Measurements from ENCODE around the gene JAK3. TPM values are rescaled to one million over a fixed set of nuclear protein-coding genes. Genes with fewer than 3 reads are reported as not detected.
"Not testable (repeated sequence)": the region's sequence is repeated elsewhere in the genome, so short reads cannot be mapped to it uniquely, and the experiment has no call there.

The JAK3 gene
- total and polyA plus RNA-seq, 5 experiments from 2014 or later, result 78.7 to 122 (median 120) TPM

DNA sequence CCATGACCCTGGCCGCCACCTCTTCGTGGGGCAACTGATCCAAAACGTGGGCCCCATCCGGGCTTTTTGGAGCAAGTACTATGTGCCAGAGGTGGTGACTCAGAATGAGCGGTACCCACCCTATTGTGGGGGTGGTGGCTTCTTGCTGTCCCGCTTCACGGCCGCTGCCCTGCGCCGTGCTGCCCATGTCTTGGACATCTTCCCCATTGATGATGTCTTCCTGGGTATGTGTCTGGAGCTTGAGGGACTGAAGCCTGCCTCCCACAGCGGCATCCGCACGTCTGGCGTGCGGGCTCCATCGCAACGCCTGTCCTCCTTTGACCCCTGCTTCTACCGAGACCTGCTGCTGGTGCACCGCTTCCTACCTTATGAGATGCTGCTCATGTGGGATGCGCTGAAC, 36.1 kb downstream of the JAK3 start:
- H3K27ac Mint-ChIP-seq, result no peak overlapping the region

DNA sequence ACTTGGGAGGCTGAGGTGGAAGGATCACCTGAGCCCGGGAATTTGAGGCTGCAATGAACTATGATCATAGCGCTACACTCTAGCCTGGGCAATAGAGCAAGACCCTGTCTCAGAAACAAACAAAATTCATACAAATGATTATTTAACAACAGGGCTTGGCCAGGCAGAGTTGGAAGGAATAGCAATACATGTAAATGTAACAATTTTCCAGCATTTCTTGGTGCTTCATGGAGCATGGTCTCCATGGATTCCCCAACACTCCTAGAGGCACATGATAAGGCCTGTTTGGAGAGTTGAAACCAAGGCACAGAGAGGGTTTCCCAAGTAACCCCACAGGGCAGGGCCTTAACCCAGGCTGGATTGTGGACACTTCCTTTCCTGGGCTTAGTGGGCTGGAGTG, 36.7 kb downstream of the JAK3 start:
- peak overlapping the region in 1 of 10 donors; percentile 47 for H3K27ac Mint-ChIP-seq
- H3K4me3 Mint-ChIP-seq, result no peak overlapping the region
- POLR2A ChIA-PET, result no interaction called here
- ATAC-seq (no peak), DNase-seq (no peak)
- H3K9me3 Mint-ChIP-seq, result no peaks in the 10 kb centered on the region
- H3K27me3 Mint-ChIP-seq, result no peaks in the 10 kb centered on the region
- peaks cover 0 to under 1% (median 0%) of the 10 kb centered on the region in 3 donors for H3K36me3 Mint-ChIP-seq
- peaks cover 2 to 25% (median 13%) of the 10 kb centered on the region in 4 donors for H3K4me1 Mint-ChIP-seq

More for the DNA sequence above, 36.1 kb downstream of the JAK3 start:
- H3K4me1 Mint-ChIP-seq, result peaks cover 2 to 19% (median 11%) of the 10 kb centered on the region in 4 donors
- no peaks in the 10 kb centered on the region for H3K27me3 Mint-ChIP-seq
- ATAC-seq, result no peak
- POLR2A ChIA-PET, result no interaction called here
- peaks cover 0 to 5% (median 4%) of the 10 kb centered on the region in 3 donors for H3K36me3 Mint-ChIP-seq
- DNase-seq, result no peak
- H3K4me3 Mint-ChIP-seq, result no peak overlapping the region
- H3K9me3 Mint-ChIP-seq, result no peaks in the 10 kb centered on the region

DNA sequence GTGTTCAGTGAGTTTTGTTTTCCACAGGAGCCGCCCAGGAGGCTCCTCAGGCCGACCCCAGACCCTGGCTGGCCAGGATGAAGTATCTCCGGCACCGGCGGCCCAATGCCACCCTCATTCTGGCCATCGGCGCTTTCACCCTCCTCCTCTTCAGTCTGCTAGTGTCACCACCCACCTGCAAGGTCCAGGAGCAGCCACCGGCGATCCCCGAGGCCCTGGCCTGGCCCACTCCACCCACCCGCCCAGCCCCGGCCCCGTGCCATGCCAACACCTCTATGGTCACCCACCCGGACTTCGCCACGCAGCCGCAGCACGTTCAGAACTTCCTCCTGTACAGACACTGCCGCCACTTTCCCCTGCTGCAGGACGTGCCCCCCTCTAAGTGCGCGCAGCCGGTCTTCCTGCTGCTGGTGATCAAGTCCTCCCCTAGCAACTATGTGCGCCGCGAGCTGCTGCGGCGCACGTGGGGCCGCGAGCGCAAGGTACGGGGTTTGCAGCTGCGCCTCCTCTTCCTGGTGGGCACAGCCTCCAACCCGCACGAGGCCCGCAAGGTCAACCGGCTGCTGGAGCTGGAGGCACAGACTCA, 40.0 kb downstream of the JAK3 start:
- POLR2A ChIA-PET, result interaction anchor here (1.3 kb wide), 1 partner anchor 44 kb away, joined by 3 read pairs; no protein-coding TSS in a partner anchor
- H3K27ac Mint-ChIP-seq, result peak overlapping the region; percentile 25 to 94 (median 60)
- peaks cover 18 to 50% (median 39%) of the 10 kb centered on the region in 4 donors for H3K4me1 Mint-ChIP-seq
- H3K4me3 Mint-ChIP-seq, result peak overlapping the region; percentile 73 to 95 (median 83)
- no peaks in the 10 kb centered on the region for H3K27me3 Mint-ChIP-seq
- DNase-seq (peak in 7 of 10 donors; percentile 20 to 73 (median 32)), ATAC-seq (peak; percentile 86 to 91)
- no peaks in the 10 kb centered on the region for H3K9me3 Mint-ChIP-seq
- no peaks in the 10 kb centered on the region for H3K36me3 Mint-ChIP-seq

DNA sequence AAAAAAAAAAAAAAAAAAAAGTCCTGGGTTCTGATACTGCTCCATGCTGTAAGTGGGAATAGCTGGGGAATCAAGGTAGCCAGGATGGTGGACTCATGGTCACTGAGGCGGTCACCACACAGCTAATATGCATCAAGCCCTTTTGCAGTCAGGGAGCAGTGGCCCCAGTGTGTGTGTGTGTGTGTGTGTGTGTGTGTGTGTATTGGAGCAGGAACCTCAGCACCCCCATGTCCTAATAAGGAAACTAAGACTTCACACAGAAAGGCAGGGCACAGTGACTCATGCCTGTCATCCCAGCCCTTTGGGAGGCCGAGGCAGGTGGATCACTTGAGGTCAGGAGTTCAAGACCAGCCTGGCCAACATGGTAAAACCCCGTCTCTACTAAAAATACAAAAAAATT, 40.8 kb downstream of the JAK3 start:
- Mint-ChIP-seq H3K9me3 (no peaks in the 10 kb centered on the region), H3K36me3 (no peaks in the 10 kb centered on the region), H3K27ac (peak overlapping the region in 1 of 10 donors; percentile 24), H3K4me1 (peaks cover 23 to 56% (median 44%) of the 10 kb centered on the region in 4 donors), H3K27me3 (no peaks in the 10 kb centered on the region), H3K4me3 (peak overlapping the region; percentile 18 to 81 (median 60))
- DNase-seq, result no peak
- POLR2A ChIA-PET, result interaction anchor here (0.6 to 0.8 kb wide), 3 partner anchors 32 to 87 kb away, joined by 3 to 4 read pairs (median 3); no protein-coding TSS in a partner anchor
- no peak for ATAC-seq

DNA sequence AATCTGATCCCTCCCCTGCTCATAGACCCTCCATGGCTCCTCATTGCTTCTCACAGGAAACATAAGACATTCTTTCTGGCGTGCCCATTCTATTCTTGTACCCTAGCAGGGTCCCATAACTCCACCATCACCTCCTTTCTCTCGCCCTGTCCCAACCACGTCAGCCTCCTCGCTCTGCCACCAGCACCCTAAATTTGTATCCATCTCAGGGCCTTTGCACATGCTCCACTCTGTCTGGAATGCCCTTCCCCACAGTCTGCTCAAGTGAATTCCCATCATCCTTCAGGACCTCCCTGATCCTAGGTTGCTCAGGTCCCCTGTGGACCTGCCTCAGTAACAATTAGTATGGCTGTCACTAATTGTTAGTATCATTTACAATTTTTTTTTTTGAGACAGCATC, 42.4 kb downstream of the JAK3 start:
- POLR2A ChIA-PET, result interaction anchor here (0.6 to 3.9 kb wide), 4 partner anchors 40 to 276 kb away, joined by 3 to 21 read pairs (median 4); partner anchors contain the start of gene RPL18A
- Mint-ChIP-seq H3K9me3 (no peaks in the 10 kb centered on the region), H3K36me3 (no peaks in the 10 kb centered on the region), H3K27me3 (no peaks in the 10 kb centered on the region), H3K4me3 (peak overlapping the region in 5 of 10 donors; percentile 1 to 72 (median 22)), H3K4me1 (peaks cover 23 to 57% (median 46%) of the 10 kb centered on the region in 4 donors), H3K27ac (peak overlapping the region in 7 of 10 donors; percentile 17 to 79 (median 62))
- DNase-seq (no peak), ATAC-seq (no peak)

DNA sequence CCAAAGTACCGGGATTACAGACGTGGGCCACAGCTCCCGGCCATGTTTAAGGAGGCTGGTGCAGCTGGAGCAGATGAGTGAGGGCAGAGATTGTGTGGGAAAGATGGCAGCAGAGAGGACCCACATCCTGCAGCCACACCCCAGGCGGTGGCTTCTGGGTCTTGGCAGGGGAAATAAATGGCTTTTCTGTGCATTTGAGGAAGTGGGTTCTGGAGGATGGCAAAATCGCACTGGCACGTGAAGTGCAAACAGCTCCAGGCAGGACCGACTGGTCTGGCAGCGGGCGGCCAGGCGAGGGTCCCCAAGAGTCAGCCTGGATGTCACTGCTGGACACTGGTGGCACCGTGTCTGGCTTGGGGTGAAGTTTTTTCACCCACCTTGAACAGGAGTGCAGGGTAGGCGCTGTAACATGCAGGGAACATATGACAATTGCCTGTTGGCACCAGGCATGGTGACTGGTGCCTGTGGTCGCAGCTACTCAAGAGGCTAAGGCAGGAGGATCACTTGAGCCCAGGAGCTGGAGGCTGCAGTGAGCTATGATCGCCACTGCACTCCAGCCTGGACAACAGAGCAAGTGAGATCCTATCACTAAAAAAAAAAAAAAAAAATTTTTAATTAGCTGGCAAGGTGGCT, 44.4 kb downstream of the JAK3 start:
- H3K4me3 Mint-ChIP-seq, result peak overlapping the region; percentile 74 to 89 (median 78)
- H3K27ac Mint-ChIP-seq, result peak overlapping the region; percentile 78 to 95 (median 90)
- peaks cover 23 to 55% (median 43%) of the 10 kb centered on the region in 4 donors for H3K4me1 Mint-ChIP-seq
- POLR2A ChIA-PET, result interaction anchor here (0.6 to 3.9 kb wide), 9 partner anchors 9 to 56 kb away, joined by 3 to 21 read pairs (median 5); partner anchors contain the start of genes B3GNT3, JAK3 and RPL18A
- DNase-seq (peak in 5 of 10 donors; percentile 19 to 64 (median 35)), ATAC-seq (peak; percentile 70 to 82)
- no peaks in the 10 kb centered on the region for H3K9me3 Mint-ChIP-seq
- H3K27me3 Mint-ChIP-seq, result no peaks in the 10 kb centered on the region
- no peaks in the 10 kb centered on the region for H3K36me3 Mint-ChIP-seq

DNA sequence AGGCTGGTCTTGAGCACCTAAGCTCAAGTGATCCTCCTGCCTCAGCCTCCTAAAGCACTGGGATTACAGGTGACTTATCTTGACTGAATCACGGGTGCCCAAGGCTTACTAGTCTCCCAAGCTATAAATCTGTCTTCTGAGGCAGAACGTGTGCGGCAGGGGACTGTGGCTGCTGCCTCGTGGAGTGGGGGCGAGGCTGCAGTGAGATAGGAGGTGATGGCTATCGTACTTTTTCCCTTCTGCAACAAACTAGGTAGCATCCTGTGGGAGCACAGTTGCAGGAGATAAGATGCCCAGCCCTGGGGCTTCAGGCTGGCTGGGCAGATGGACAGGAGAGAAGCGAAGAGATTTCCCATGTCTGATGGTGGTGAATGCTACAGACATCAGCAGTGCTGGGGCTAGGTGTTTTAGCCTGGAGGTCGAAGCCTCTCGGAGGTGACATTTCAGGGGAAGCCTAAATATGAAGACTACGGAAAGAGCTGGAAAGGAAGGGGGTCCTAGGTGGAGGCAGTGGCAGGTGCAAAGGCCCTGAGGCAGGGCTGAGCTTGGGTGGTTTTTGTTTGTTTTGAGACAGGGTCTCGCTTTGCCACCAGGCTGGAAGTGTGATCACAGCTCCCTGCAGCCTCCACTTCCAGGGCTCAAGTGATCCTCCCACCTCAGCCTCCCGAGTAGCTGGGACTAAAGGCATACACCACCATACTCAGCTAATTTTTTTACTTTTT, 45.5 kb downstream of the JAK3 start:
- Mint-ChIP-seq H3K27ac (peak overlapping the region in 8 of 10 donors; percentile 8 to 87 (median 66)), H3K9me3 (no peaks in the 10 kb centered on the region), H3K4me1 (peaks cover 20 to 49% (median 38%) of the 10 kb centered on the region in 4 donors), H3K4me3 (peak overlapping the region in 8 of 10 donors; percentile 45 to 70 (median 54)), H3K36me3 (no peaks in the 10 kb centered on the region), H3K27me3 (no peaks in the 10 kb centered on the region)
- ATAC-seq (no peak), DNase-seq (no peak)
- POLR2A ChIA-PET, result interaction anchor here (0.8 to 3.9 kb wide), 4 partner anchors 16 to 57 kb away, joined by 3 to 21 read pairs (median 3); partner anchors contain the start of gene RPL18A

DNA sequence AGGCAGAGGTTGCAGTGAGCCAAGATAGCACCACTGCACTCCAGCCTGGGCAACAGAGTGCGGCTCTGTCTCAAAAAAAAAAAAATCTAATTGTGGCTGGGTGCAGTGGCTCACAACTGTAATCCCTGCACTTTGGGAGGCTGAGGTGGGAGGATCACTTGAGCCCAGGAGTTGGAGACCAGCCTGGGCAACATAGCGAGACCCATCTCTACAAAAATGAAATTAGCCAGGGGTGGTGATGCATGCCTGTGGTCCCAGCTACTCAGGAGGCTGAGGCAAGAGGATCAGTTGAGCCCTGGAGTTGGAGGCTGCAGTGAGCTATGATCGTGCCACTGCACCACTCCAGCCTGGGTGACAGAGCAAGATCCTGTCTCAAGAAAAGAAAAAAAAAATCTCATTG, 49.2 kb downstream of the JAK3 start:
- not testable (repeated sequence) for H3K9me3 Mint-ChIP-seq, H3K27ac Mint-ChIP-seq, H3K36me3 Mint-ChIP-seq, H3K27me3 Mint-ChIP-seq, ATAC-seq, H3K4me3 Mint-ChIP-seq, DNase-seq
- H3K4me1 Mint-ChIP-seq, result peaks cover 19 to 57% (median 50%) of the 10 kb centered on the region in 4 donors
- POLR2A ChIA-PET, result interaction anchor here (0.6 to 1.1 kb wide), 7 partner anchors 11 to 75 kb away, joined by 3 to 6 read pairs (median 4); no protein-coding TSS in a partner anchor

DNA sequence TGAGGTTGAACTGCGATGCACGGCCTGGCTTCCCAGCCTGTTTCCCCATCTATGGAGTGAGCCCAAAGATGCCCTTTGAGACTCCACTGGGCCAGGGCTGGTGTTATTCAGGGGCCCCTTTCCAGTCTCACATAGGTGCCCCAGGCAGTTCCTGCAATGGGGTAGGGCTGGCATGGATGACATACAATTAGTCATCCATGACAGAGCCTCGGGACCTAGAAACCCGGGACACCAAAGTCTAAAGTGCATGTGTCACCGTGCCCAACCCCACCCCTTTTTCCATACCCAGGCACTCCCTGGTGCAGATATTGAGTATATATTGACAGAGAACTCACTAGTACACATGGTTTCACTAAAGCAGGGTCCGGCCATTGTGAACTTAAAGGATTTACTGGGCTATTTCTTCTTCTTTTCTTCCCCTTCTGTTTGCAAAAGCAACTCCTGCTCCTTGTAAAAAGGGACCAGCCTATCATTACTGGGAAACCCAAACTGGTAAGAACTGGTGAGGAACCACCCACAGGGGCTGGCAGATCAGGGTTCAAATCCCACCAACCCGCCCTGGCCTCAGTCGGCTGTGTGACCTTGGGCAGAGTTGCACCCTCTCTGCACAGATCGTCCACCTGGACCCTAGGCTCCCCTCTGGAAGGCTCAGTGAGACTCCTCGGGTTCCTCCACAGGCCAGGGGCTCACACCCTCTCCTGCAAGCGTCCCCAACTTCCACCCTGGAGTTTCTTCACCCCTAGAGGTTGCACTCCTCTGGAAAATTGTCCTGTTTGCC, 50.2 kb downstream of the JAK3 start:
- Mint-ChIP-seq H3K36me3 (no peaks in the 10 kb centered on the region), H3K9me3 (no peaks in the 10 kb centered on the region), H3K4me1 (peaks cover 14 to 52% (median 46%) of the 10 kb centered on the region in 4 donors), H3K27me3 (peaks cover 0 to 10% (median 0%) of the 10 kb centered on the region in 5 donors), H3K27ac (peak overlapping the region in 1 of 10 donors; percentile 11), H3K4me3 (no peak overlapping the region)
- no peak for DNase-seq
- no peak for ATAC-seq
- POLR2A ChIA-PET, result interaction anchor here (1.0 kb wide), 1 partner anchor 52 kb away, joined by 3 read pairs; no protein-coding TSS in a partner anchor

DNA sequence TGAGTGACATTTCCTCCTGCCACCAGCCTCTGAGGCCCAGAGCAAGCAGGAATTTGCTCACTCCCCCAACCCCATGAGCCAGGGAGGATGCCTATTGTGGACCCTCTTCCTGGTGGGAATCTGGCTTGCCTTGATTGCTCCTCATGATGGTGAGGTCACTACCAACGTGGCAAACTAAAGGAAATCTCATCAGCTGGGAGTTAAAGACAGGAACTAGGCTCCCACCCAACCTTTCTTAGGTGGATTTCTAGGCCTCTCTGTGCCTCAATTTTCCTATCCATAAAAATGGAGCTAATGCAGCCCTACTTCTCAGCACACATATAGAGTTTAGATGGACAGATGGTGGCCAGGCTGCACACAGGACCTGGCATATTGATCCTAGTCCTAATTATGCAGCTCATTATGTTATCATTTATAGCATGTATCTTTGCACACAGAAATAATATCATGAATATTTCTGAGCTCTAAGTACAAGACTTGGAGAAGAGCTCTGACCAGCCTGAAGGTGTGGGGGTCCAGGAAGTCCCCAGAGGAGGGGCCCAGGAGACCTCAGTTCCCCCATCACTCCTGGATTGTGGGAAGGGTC, 50.9 kb downstream of the JAK3 start:
- Mint-ChIP-seq H3K27me3 (peaks cover 0 to 10% (median 0%) of the 10 kb centered on the region in 5 donors), H3K36me3 (no peaks in the 10 kb centered on the region), H3K9me3 (no peaks in the 10 kb centered on the region), H3K4me1 (peaks cover 10 to 50% (median 41%) of the 10 kb centered on the region in 4 donors), H3K27ac (peak overlapping the region in 1 of 10 donors; percentile 32), H3K4me3 (peak overlapping the region in 1 of 10 donors; percentile 18)
- POLR2A ChIA-PET, result interaction anchor here (1.0 kb wide), 1 partner anchor 52 kb away, joined by 3 read pairs; no protein-coding TSS in a partner anchor
- ATAC-seq (no peak), DNase-seq (no peak)
